ENCODE measurements around the gene EP400. TPM values are rescaled to one million over a fixed set of nuclear protein-coding genes. Genes with fewer than 3 reads are reported as not detected.
A peak's percentile ranks its signal among the peaks of the same experiment; 100 is the strongest.

The EP400 gene
- total and polyA plus RNA-seq, 2 of the 4 experiments (the other 2 are of a cell fraction) = 4.3 to 11.4 TPM

DNA sequence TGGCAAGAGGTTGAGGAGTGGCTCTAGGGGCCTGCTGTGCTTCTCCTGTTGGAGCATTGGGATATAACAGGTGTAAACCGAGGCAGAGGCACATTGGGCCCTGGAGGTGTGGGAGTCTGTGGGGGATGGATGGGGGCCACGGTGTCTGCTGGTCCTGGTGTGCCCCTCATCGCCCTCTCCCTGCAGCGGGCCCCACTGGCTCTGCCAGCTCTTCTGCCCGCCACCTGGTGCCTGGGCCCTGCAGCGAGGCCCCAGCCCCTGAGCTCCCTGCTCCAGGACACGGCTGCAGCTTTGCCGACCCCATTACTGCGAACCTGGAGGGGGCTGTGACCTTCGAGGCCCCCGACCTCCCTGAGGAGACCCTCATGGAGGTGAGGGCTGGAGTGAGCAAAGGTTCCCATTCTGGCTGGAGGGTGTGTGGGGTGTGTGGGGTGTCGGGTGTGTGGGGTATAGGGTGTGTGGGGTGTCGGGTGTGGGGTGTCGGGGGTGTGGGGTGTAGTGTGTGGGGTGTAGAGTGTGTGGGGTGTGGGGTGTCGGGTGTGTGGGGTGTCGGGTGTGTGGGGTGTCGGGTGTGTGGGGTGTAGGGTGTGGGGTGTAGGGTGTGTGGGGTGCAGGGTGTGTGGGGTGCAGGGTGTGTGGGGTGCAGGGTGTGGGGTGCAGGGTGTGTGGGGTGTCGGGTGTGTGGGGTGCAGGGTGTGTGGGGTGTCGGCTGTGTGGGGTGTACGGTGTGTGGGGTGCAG, 31.3 kb upstream of the EP400 start:
- no peak overlapping the region for H3K4ac ChIP-seq (ENCODE audit: low read depth, low read length)
- H3K27me3 ChIP-seq (ENCODE audit: control insufficient read depth, insufficient read depth, low read length) = no peaks in the 10 kb centered on the region
- no peak overlapping the region for H2AFZ ChIP-seq (replicated peaks; ENCODE audit: low read length, poor library complexity)
- TF ChIP-seq, protein P1, sequence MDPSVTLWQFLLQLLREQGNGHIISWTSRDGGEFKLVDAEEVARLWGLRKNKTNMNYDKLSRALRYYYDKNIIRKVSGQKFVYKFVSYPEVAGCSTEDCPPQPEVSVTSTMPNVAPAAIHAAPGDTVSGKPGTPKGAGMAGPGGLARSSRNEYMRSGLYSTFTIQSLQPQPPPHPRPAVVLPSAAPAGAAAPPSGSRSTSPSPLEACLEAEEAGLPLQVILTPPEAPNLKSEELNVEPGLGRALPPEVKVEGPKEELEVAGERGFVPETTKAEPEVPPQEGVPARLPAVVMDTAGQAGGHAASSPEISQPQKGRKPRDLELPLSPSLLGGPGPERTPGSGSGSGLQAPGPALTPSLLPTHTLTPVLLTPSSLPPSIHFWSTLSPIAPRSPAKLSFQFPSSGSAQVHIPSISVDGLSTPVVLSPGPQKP (IDR thresholded peaks at IDR 0.05; ENCODE audit: borderline replicate concordance, low read depth, low read length) = no peak
- TF ChIP-seq FOS (IDR thresholded peaks at IDR 0.05; ENCODE audit: low read depth, low read length) = no peak
- TF ChIP-seq RFX5 (IDR thresholded peaks at IDR 0.05; ENCODE audit: low read depth, low read length) = no peak
- no peak for TF ChIP-seq CHD1 (IDR thresholded peaks at IDR 0.05; ENCODE audit: low read depth, low read length)
- no peak for TF ChIP-seq MAZ (IDR thresholded peaks at IDR 0.05; ENCODE audit: borderline replicate concordance, low read depth, low read length)
- no peak for TF ChIP-seq CTCF (conservative IDR thresholded peaks at IDR 0.05; ENCODE audit: low read depth, low read length)
- TF ChIP-seq POLR2A (IDR thresholded peaks at IDR 0.05; ENCODE audit: low read depth, low read length) = no peak
- TF ChIP-seq MAFK (IDR thresholded peaks at IDR 0.05; ENCODE audit: low read depth, low read length) = no peak
- no peak for TF ChIP-seq RAD21 (IDR thresholded peaks at IDR 0.05; ENCODE audit: low read length)
- TF ChIP-seq CEBPB (IDR thresholded peaks at IDR 0.05; ENCODE audit: low read depth, low read length) = no peak
- no peak for TF ChIP-seq NFE2L2 (IDR thresholded peaks at IDR 0.05; ENCODE audit: low read depth, low read length)
- TF ChIP-seq, protein P2, sequence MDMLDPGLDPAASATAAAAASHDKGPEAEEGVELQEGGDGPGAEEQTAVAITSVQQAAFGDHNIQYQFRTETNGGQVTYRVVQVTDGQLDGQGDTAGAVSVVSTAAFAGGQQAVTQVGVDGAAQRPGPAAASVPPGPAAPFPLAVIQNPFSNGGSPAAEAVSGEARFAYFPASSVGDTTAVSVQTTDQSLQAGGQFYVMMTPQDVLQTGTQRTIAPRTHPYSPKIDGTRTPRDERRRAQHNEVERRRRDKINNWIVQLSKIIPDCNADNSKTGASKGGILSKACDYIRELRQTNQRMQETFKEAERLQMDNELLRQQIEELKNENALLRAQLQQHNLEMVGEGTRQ (IDR thresholded peaks at IDR 0.05; ENCODE audit: low read depth, low read length) = no peak
- TF ChIP-seq RCOR1 (IDR thresholded peaks at IDR 0.05; ENCODE audit: insufficient replicate concordance, low read length) = no peak
- no peak for TF ChIP-seq MXI1 (IDR thresholded peaks at IDR 0.05; ENCODE audit: borderline replicate concordance, low read depth, low read length)
- TF ChIP-seq SMC3 (IDR thresholded peaks at IDR 0.05; ENCODE audit: low read depth, low read length) = no peak
- no peak overlapping the region for H3K27ac ChIP-seq (ENCODE audit: insufficient read depth, low read length)
- no peak overlapping the region for H2BK120ac ChIP-seq (ENCODE audit: low read depth, low read length)
- ChIA-PET CTCF (no interaction called here), POLR2A (ENCODE audit: unreplicated experiment) (interaction anchor here (0.6 kb wide), 1 partner anchor 91 kb away, joined by 3 read pairs; no protein-coding TSS in a partner anchor)
- intact Hi-C loops (cut with micrococcal nuclease) = no loop called here
- no peaks in the 10 kb centered on the region for H3K4me1 ChIP-seq (ENCODE audit: control insufficient read depth, insufficient read depth, low read length)
- H2BK15ac ChIP-seq (ENCODE audit: low read depth, low read length) = no peak overlapping the region
- H4K20me1 ChIP-seq (ENCODE audit: insufficient read depth, low read length) = no peaks in the 10 kb centered on the region
- no peaks in the 10 kb centered on the region for H3K9me3 ChIP-seq (ENCODE audit: control insufficient read depth, insufficient read depth, low read length)
- no peak overlapping the region for H2AK5ac ChIP-seq (ENCODE audit: low read depth, low read length)
- H3K9ac ChIP-seq (ENCODE audit: low read depth, low read length) = no peak overlapping the region
- ATAC-seq (ENCODE audit: low read depth) (no peak), DNase-seq (no peak)
- H2AK9ac ChIP-seq (replicated peaks; ENCODE audit: low read depth, low read length, poor library complexity) = peak overlapping the region; percentile 42
- in situ Hi-C loops (cut with MboI; ENCODE audit: low sequenced_read_pairs) = no loop called here
- dilution Hi-C loops (cut with HindIII; ENCODE audit: low sequenced_read_pairs, unreplicated experiment) = no loop called here
- H3K4me3 ChIP-seq (ENCODE audit: insufficient read depth, low read depth, low read length) = no peak overlapping the region
- H3K23ac ChIP-seq (ENCODE audit: low read depth, low read length) = no peak overlapping the region
- no peak overlapping the region for H3K4me2 ChIP-seq (ENCODE audit: low read depth, low read length)
- BruUV-seq (replicated peaks) = no TSS peak
- no peak overlapping the region for H3K18ac ChIP-seq (ENCODE audit: low read depth, low read length)
- no peak overlapping the region for H3K56ac ChIP-seq (ENCODE audit: extremely low read depth, insufficient read depth, low read length)
- H3K36me3 ChIP-seq (ENCODE audit: control insufficient read depth, insufficient read depth, low read length) = peaks cover 72% of the 10 kb centered on the region
- no peak overlapping the region for H3K14ac ChIP-seq (replicated peaks; ENCODE audit: low read depth, low read length)
- 97% methylated on average over 7 of the region's 20 CpGs; no CpG with 5 or more reads in 1 of the 2 experiments for WGBS, 2 experiments (ENCODE audit: extremely low coverage in 2 of 2, insufficient read length in 1 of 2)
- H4K5ac ChIP-seq (ENCODE audit: low read depth, low read length) = no peak overlapping the region
- H3K79me1 ChIP-seq (ENCODE audit: low read depth in 1 of 2, low read length in 2 of 2) = 0 out of 4 replicates have a peak, but pooled peaks cover 0 to 4% of the 10 kb centered on the region in 2 experiments
- H4K8ac ChIP-seq (ENCODE audit: low read depth in 2 of 2, low read length in 2 of 2) = no peak overlapping the region
- H3K9me1 ChIP-seq (ENCODE audit: insufficient read depth, low read length) = no peaks in the 10 kb centered on the region
- H2BK5ac ChIP-seq (ENCODE audit: low read depth, low read length, poor library complexity, severe bottlenecking) = peak overlapping the region; percentile 50
- no peak overlapping the region for H4K91ac ChIP-seq (ENCODE audit: insufficient read depth, low read depth, low read length)
- no peak overlapping the region for H2BK20ac ChIP-seq (ENCODE audit: low read depth, low read length)
